ENCODE data around the gene AAK1. TPM values are rescaled to one million over a fixed set of nuclear protein-coding genes. Genes with fewer than 3 reads are reported as not detected.
A peak's percentile ranks its signal among the peaks of the same experiment; 100 is the strongest.
"Not testable (repeated sequence)": the region's sequence is repeated elsewhere in the genome, so short reads cannot be mapped to it uniquely, and the experiment has no call there.

AAK1 gene
- total and polyA plus RNA-seq, 7 donors: 5.4 to 35.7 (median 20.7) TPM

DNA sequence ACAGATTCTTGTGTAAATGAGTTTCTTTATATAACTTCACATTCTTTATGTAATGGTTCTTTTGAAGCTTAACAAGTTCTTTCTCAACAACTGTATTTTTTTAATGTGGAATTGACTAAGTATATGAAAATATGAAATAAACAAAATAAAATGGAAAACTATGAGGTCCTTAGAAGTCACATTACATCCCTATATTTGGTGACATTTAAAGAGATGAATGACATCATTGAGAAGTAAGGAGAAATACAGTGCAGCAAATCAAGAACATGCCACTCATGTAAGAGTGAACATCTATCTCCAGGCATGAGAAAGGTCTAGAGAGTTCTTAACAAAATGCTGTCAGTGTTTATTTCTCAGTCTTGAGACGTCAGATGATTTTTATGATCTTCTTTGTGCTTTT is 39.0 kb upstream of the AAK1 start:
- H3K36me3 ChIP-seq: no peaks in the 10 kb centered on the region
- H3K27ac ChIP-seq: no peak overlapping the region
- WGBS, 2 donors: 74 to 79% methylated on average over 1 of the region's 1 CpG
- no peak for TF ChIP-seq POLR2AphosphoS5 (IDR thresholded peaks at IDR 0.05)
- TF ChIP-seq EP300 (IDR thresholded peaks at IDR 0.05): no peak
- no peak for TF ChIP-seq POLR2A (IDR thresholded peaks at IDR 0.05)
- TF ChIP-seq CTCF (IDR thresholded peaks at IDR 0.05): no peak
- no peaks in the 10 kb centered on the region for H3K9me3 ChIP-seq
- peaks cover 0 to 15% (median 11%) of the 10 kb centered on the region in 4 donors for H3K4me1 ChIP-seq
- no peak overlapping the region for H3K4me3 ChIP-seq
- DNase-seq: no peak
- intact Hi-C loops (cut with DNase I): no loop called here
- H3K27me3 ChIP-seq: no peaks in the 10 kb centered on the region

DNA sequence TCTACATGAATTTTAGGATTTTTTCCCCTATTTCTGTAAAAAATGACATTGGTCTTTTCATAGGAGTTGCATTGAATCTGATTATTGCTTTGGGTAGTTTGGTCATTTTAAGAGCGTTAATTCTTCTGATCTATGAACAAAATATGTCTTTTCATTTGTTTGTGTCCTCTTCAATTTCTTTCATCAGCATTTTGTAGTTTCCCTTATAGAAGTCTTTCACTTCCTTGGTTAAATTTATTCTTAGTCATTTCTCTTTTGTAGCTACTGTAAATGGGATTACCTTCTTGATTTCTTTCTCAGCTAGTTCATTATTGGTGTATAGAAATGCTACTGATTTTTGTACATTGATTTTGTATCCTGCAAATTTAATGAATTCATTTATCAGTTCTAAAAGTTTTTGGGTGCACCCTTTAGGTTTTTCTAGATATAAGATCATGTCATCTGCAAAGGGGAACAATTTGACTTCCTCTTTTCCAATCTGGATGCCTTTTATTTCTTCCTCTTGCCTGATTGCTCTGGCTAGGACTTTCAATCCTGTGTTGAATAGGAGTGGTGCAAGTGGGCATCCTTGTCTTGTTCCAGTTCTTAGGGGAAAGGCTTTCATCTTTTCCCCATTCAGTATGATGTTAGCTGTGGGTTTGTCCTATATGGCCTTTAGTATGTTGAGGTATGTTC is 36.6 kb upstream of the AAK1 start:
- no peak overlapping the region for H3K4me3 ChIP-seq
- H3K27me3 ChIP-seq: no peaks in the 10 kb centered on the region
- intact Hi-C loops (cut with DNase I): no loop called here
- TF ChIP-seq CTCF (IDR thresholded peaks at IDR 0.05): no peak
- peaks cover 0 to 15% (median 11%) of the 10 kb centered on the region in 4 donors for H3K4me1 ChIP-seq
- 91 to 93% methylated on average over 1 of the region's 1 CpG for WGBS, 2 donors
- no peak overlapping the region for H3K27ac ChIP-seq
- no peaks in the 10 kb centered on the region for H3K36me3 ChIP-seq
- no peaks in the 10 kb centered on the region for H3K9me3 ChIP-seq
- no peak for DNase-seq

DNA sequence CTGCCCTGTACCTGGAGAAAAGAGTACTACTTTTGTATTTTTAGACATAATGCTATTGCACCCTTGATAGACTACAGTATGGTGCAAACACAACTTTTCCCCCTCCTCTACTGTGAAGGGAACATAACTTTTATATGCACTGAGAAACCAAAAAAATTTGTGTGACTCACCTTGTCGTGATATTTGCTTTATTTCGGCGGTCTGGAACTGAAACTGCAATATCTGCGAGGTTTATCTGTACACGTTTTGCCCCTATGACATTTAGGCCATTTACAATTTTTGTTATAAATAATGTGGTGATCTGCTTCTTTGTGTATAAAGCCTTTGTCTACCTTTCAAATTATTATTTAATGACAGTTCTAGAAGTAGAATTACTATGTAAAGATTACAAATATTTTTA is 34.4 kb upstream of the AAK1 start:
- 85 to 87% methylated on average over 5 of the region's 5 CpGs for WGBS, 2 donors
- Histone ChIP-seq H3K4me3 (no peak overlapping the region), H3K9me3 (no peaks in the 10 kb centered on the region), H3K27me3 (no peaks in the 10 kb centered on the region), H3K4me1 (peaks cover 0 to 5% (median 3%) of the 10 kb centered on the region in 4 donors), H3K36me3 (no peaks in the 10 kb centered on the region), H3K27ac (no peak overlapping the region)
- intact Hi-C loops (cut with DNase I): no loop called here
- DNase-seq: no peak
- TF ChIP-seq EP300 (IDR thresholded peaks at IDR 0.05): no peak

DNA sequence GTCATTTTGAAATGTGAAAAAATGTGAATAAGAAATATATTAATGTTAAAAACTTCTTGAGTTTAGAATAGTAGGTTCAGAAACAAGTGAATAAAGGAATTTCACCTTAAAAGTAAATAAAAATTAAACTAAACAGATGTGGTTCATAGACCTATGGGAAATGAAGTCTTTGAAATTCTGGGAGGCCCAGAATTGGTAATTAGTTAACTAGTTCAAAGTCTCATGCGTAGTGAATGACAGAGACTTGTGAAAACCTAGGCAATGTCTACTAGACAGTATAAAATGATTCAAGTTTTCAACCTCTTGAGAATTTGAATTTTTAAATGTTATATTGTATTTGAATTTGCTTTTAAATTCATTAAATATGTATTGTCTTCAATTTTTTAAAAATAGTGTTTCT is 32.6 kb upstream of the AAK1 start:
- TF ChIP-seq POLR2AphosphoS5 (IDR thresholded peaks at IDR 0.05): no peak
- no peak for TF ChIP-seq EP300 (IDR thresholded peaks at IDR 0.05)
- TF ChIP-seq POLR2A (IDR thresholded peaks at IDR 0.05): no peak
- no peak for TF ChIP-seq CTCF (IDR thresholded peaks at IDR 0.05)
- H3K27ac ChIP-seq: no peak overlapping the region

DNA sequence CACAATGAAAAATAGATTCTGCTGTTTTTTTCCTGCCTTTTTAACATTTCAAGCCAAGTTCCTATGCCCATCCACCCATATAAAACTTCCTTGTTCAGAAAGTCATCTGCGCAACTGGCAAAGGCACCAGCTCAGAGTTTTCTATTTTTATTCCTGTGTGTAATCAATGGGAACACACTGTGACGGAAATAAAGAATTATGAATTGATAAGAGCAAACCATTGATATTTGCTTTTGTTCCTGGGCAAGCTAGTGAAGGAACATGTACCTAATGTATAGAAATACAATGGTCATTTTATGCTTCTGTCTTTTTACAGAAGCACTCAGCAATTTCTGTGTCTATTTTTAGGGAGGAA is 30.8 kb upstream of the AAK1 start:
- 69 to 76% methylated on average over 2 of the region's 2 CpGs for whole genome bisulfite sequencing, 2 donors
- Histone ChIP-seq H3K27me3 (no peaks in the 10 kb centered on the region), H3K4me3 (no peak overlapping the region), H3K27ac (peak overlapping the region in 3 of 4 donors; percentile 5 to 39 (median 21)), H3K4me1 (no peaks in the 10 kb centered on the region), H3K9me3 (no peaks in the 10 kb centered on the region), H3K36me3 (no peaks in the 10 kb centered on the region)
- TF ChIP-seq POLR2A (IDR thresholded peaks at IDR 0.05): no peak
- no peak for TF ChIP-seq CTCF (IDR thresholded peaks at IDR 0.05)
- no peak for TF ChIP-seq POLR2AphosphoS5 (IDR thresholded peaks at IDR 0.05)
- TF ChIP-seq EP300 (IDR thresholded peaks at IDR 0.05): no peak
- intact Hi-C loops (cut with DNase I): no loop called here
- no peak for DNase-seq

More for the DNA sequence above, 32.6 kb upstream of the AAK1 start:
- intact Hi-C loops (cut with DNase I): no loop called here
- 92 to 99% methylated on average over 1 of the region's 1 CpG for WGBS, 2 donors
- no peak overlapping the region for H3K4me3 ChIP-seq
- H3K36me3 ChIP-seq: no peaks in the 10 kb centered on the region
- H3K27me3 ChIP-seq: no peaks in the 10 kb centered on the region
- no peaks in the 10 kb centered on the region for H3K9me3 ChIP-seq
- DNase-seq: no peak
- H3K4me1 ChIP-seq: no peaks in the 10 kb centered on the region

DNA sequence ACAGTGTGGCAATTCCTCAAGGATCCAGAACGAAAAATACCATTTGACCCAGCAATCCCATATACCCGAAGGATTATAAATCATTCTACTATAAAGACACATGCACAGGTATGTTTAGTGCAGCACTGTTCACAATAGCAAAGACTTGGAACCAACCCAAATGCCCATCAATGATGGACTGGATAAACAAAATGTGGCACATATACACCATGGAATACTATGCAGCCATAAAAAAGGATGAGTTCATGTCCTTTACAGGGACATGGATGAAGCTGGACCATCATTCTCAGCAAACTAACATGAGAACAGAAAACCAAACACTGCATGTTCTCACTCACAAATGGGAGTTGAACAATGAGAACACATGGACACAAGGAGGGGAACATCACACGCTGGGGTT is 29.6 kb upstream of the AAK1 start:
- H3K36me3 ChIP-seq; H3K9me3 ChIP-seq; H3K4me1 ChIP-seq; DNase-seq; H3K4me3 ChIP-seq; H3K27me3 ChIP-seq; H3K27ac ChIP-seq; intact Hi-C loops (cut with DNase I): not testable (repeated sequence)
- WGBS, 2 donors: 94 to 95% methylated on average over 3 of the region's 3 CpGs
